MM.1S (cell line): ENCODE results near the gene CHN2.

Source experiments
- CTCF ChIP-seq: fragments of 300-600 bp; sonication (generic); IDR thresholded peaks from 2 replicates; pipeline ENCODE4 v1.5.1; 2016; ENCODE audit warnings: antibody characterized with exemption, low read length, mixed read lengths
- EZH2 ChIP-seq: fragments of 300-600 bp; sonication (generic); optimal IDR thresholded peaks from 2 replicates; pipeline ENCODE3; 2017; ENCODE audit warnings: low read depth, mild to moderate bottlenecking, antibody characterized with exemption, low read length, mixed read lengths
- EZH2phosphoT487 ChIP-seq: fragments of 300-600 bp; sonication (generic); IDR thresholded peaks from 2 replicates; pipeline ENCODE4 v1.6.1; 2018; ENCODE audit warnings: antibody characterized with exemption, low read length

- no peak for TF ChIP-seq CTCF
- no peak for TF ChIP-seq EZH2phosphoT487
- no peak for TF ChIP-seq EZH2
Measured at GRCh38 chr7:29146057-29146706, 48.4 kb upstream of the CHN2 start, which contains the start of gene CPVL.
